ENCODE results near the gene SETBP1. TPM values are rescaled to one million over a fixed set of nuclear protein-coding genes. Genes with fewer than 3 reads are reported as not detected.
A peak's percentile ranks its signal among the peaks of the same experiment; 100 is the strongest.

Gene SETBP1
- total and polyA plus RNA-seq, 4 donors = 1.3 to 85.0 (median 24.1) TPM

DNA sequence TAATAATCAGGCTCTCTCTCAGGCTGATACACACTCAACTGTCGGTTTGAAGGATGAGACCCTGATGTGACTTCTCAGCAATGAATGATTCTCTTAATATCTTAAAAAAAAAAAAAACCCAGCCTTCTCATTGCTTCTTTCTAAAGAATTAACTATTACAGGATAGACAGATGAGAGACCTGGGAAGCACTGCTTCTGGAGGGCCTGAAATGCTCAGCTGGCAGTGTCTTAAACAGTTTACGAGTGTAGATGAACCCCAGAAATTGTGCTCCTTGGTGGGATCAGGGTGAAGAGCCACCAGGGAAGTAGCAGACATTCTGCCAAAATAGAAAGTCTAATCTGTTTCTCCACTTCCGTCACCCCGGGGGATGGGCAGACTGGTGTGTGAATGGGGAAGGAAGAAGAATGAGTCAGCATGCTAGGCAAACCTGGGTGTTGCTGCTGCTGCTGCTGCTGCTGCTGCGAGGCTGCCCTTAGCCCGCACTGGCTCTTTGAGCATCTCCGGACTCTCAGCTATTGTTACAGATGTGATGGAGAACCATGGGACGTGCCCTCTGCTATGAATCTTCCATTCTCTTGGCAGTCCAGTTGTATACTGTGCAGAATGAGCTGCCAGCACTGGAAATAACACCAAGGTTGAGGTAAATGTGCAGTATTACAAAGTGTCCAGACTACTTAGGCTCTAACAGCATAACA is 158.4 kb downstream of the SETBP1 start:
- 34 to 42% methylated on average over 8 of the region's 8 CpGs for WGBS, 2 donors
- no peak overlapping the region for H3K4me3 ChIP-seq (ENCODE audit: low read length in 2 of 2)
- intact Hi-C loops (cut with DNase I) = loop anchor here in 1 of 2 donors (5.0 kb wide), 1 partner anchor 78 kb away; no protein-coding TSS in a partner anchor
- DNase-seq (peak; percentile 88 to 90), ATAC-seq (ENCODE audit: low FRiP score) (peak; percentile 80)
- H3K36me3 ChIP-seq (ENCODE audit: control insufficient read depth in 1 of 2, insufficient read depth in 2 of 2, low read length in 1 of 2) = no peaks in the 10 kb centered on the region
- peaks cover 0 to 4% of the 10 kb centered on the region in 2 donors for H3K4me1 ChIP-seq (ENCODE audit: control insufficient read depth in 1 of 2, insufficient read depth in 2 of 2, low read length in 2 of 2)
- no peaks in the 10 kb centered on the region for H3K9me3 ChIP-seq (ENCODE audit: control insufficient read depth, low read length)
- peak overlapping the region in 1 of 2 donors; percentile 12 for H3K27ac ChIP-seq (ENCODE audit: low read depth in 1 of 2, low read length in 2 of 2)
- H3K27me3 ChIP-seq (ENCODE audit: control insufficient read depth in 1 of 2, insufficient read depth in 2 of 2, low read length in 1 of 2) = no peaks in the 10 kb centered on the region

DNA sequence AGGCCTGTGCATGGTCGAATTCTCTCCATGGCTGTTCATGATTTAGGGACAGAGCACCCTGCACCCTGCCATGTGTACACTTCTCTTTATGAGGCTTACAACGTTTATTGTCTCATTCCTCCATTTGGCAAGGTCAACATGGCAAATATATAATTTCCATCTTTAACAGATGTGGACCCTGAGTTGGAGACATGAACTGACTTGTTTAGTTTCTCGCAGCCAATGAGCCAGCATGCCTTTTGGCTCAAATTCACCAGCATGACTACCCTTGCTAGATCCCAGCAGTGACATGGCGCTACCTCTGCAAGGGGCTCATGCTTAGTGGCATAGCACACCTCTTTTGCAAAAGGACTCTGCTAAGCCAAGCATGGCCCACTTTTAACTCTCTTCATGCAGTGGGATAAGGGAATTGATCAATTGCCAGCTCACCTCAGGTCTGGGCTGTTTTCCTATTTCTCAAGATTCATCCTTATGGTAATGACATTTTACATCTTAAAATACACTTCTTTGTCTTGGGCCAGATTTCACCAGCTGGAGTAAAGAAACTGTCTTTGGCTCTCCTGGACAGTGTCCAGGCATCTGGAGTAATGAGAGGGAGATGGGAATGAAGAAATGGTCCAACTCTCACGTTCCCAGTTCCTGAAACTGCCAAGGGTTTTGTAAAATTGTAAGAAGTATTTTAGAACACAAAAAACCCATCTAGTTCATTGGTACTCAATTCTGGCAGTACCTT is 159.5 kb downstream of the SETBP1 start:
- DNase-seq = no peak
- Histone ChIP-seq H3K27ac (ENCODE audit: low read depth in 1 of 2, low read length in 2 of 2) (no peak overlapping the region), H3K9me3 (ENCODE audit: control insufficient read depth, low read length) (no peaks in the 10 kb centered on the region), H3K27me3 (ENCODE audit: control insufficient read depth in 1 of 2, insufficient read depth in 2 of 2, low read length in 1 of 2) (no peaks in the 10 kb centered on the region), H3K4me1 (ENCODE audit: control insufficient read depth in 1 of 2, insufficient read depth in 2 of 2, low read length in 2 of 2) (peaks cover 0 to 4% of the 10 kb centered on the region in 2 donors), H3K36me3 (ENCODE audit: control insufficient read depth in 1 of 2, insufficient read depth in 2 of 2, low read length in 1 of 2) (no peaks in the 10 kb centered on the region), H3K4me3 (ENCODE audit: low read length in 2 of 2) (no peak overlapping the region)
- no peak for ATAC-seq (ENCODE audit: low FRiP score)
- intact Hi-C loops (cut with DNase I) = no loop called here
- 66 to 67% methylated on average over 5 of the region's 5 CpGs for WGBS, 2 donors

DNA sequence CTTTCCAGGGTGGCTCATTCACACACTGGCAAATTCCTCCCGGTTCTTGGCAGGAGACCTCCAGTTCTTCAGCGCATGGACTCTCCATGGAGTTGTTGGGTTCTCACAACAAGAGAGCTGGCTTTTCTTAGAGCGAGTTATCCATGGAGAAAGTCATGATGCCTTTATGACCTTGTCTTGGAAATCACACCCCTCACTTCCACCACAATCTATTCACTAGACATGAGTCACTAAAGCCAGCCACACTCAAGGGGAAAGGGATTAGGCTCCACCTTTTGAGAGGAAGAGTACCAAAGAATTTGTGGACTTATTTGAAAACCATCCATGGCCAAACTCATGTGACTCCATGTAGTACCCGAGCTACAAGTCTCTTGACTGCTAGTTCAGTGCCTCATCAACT is 160.5 kb downstream of the SETBP1 start:
- Histone ChIP-seq H3K36me3 (ENCODE audit: control insufficient read depth in 1 of 2, insufficient read depth in 2 of 2, low read length in 1 of 2) (no peaks in the 10 kb centered on the region), H3K4me3 (ENCODE audit: low read length in 2 of 2) (no peak overlapping the region), H3K4me1 (ENCODE audit: control insufficient read depth in 1 of 2, insufficient read depth in 2 of 2, low read length in 2 of 2) (peaks cover 0 to 4% of the 10 kb centered on the region in 2 donors), H3K27me3 (ENCODE audit: control insufficient read depth in 1 of 2, insufficient read depth in 2 of 2, low read length in 1 of 2) (no peaks in the 10 kb centered on the region), H3K9me3 (ENCODE audit: control insufficient read depth, low read length) (no peaks in the 10 kb centered on the region), H3K27ac (ENCODE audit: low read depth in 1 of 2, low read length in 2 of 2) (no peak overlapping the region)
- 97 to 98% methylated on average over 4 of the region's 4 CpGs for WGBS, 2 donors
- intact Hi-C loops (cut with DNase I) = no loop called here
- no peak for ATAC-seq (ENCODE audit: low FRiP score)
- no peak for DNase-seq

GRCh38 chr18:44841752-44842587 is 161.3 kb downstream of the SETBP1 start:
- Histone ChIP-seq H3K4me3 (ENCODE audit: low read length in 2 of 2) (no peak overlapping the region), H3K36me3 (ENCODE audit: control insufficient read depth in 1 of 2, insufficient read depth in 2 of 2, low read length in 1 of 2) (no peaks in the 10 kb centered on the region), H3K4me1 (ENCODE audit: control insufficient read depth in 1 of 2, insufficient read depth in 2 of 2, low read length in 2 of 2) (no peaks in the 10 kb centered on the region), H3K9me3 (ENCODE audit: control insufficient read depth, low read length) (no peaks in the 10 kb centered on the region), H3K27me3 (ENCODE audit: control insufficient read depth in 1 of 2, insufficient read depth in 2 of 2, low read length in 1 of 2) (no peaks in the 10 kb centered on the region), H3K27ac (ENCODE audit: low read depth in 1 of 2, low read length in 2 of 2) (no peak overlapping the region)
- WGBS, 2 donors = 90% methylated on average over 10 of the region's 10 CpGs
- ATAC-seq (ENCODE audit: low FRiP score) (no peak), DNase-seq (no peak)
- intact Hi-C loops (cut with DNase I) = no loop called here

- Histone ChIP-seq H3K9me3 (ENCODE audit: control insufficient read depth, low read length) (no peaks in the 10 kb centered on the region), H3K27ac (ENCODE audit: low read depth in 1 of 2, low read length in 2 of 2) (no peak overlapping the region), H3K27me3 (ENCODE audit: control insufficient read depth in 1 of 2, insufficient read depth in 2 of 2, low read length in 1 of 2) (no peaks in the 10 kb centered on the region), H3K36me3 (ENCODE audit: control insufficient read depth in 1 of 2, insufficient read depth in 2 of 2, low read length in 1 of 2) (no peaks in the 10 kb centered on the region), H3K4me3 (ENCODE audit: low read length in 2 of 2) (no peak overlapping the region), H3K4me1 (ENCODE audit: control insufficient read depth in 1 of 2, insufficient read depth in 2 of 2, low read length in 2 of 2) (no peaks in the 10 kb centered on the region)
- DNase-seq = no peak
- 97 to 99% methylated on average over 4 of the region's 4 CpGs for WGBS, 2 donors
- ATAC-seq (ENCODE audit: low FRiP score) = no peak
- intact Hi-C loops (cut with DNase I) = no loop called here
Measured at GRCh38 chr18:44842588-44843412, 162.1 kb downstream of the SETBP1 start.

GRCh38 chr18:44844486-44844885 is 163.8 kb downstream of the SETBP1 start:
- no peak overlapping the region for H3K4me3 ChIP-seq (ENCODE audit: low read length in 2 of 2)
- ATAC-seq (ENCODE audit: low FRiP score) (no peak), DNase-seq (no peak)
- no peak overlapping the region for H3K27ac ChIP-seq (ENCODE audit: low read depth in 1 of 2, low read length in 2 of 2)
- no peaks in the 10 kb centered on the region for H3K36me3 ChIP-seq (ENCODE audit: control insufficient read depth in 1 of 2, insufficient read depth in 2 of 2, low read length in 1 of 2)
- 73 to 80% methylated on average over 5 of the region's 5 CpGs for WGBS, 2 donors
- H3K4me1 ChIP-seq (ENCODE audit: control insufficient read depth in 1 of 2, insufficient read depth in 2 of 2, low read length in 2 of 2) = no peaks in the 10 kb centered on the region
- intact Hi-C loops (cut with DNase I) = no loop called here
- no peaks in the 10 kb centered on the region for H3K27me3 ChIP-seq (ENCODE audit: control insufficient read depth in 1 of 2, insufficient read depth in 2 of 2, low read length in 1 of 2)
- H3K9me3 ChIP-seq (ENCODE audit: control insufficient read depth, low read length) = no peaks in the 10 kb centered on the region

- ATAC-seq (ENCODE audit: low FRiP score) (no peak), DNase-seq (no peak)
- intact Hi-C loops (cut with DNase I) = no loop called here
- no peaks in the 10 kb centered on the region for H3K9me3 ChIP-seq (ENCODE audit: control insufficient read depth, low read length)
- no peaks in the 10 kb centered on the region for H3K27me3 ChIP-seq (ENCODE audit: control insufficient read depth in 1 of 2, insufficient read depth in 2 of 2, low read length in 1 of 2)
- no peaks in the 10 kb centered on the region for H3K36me3 ChIP-seq (ENCODE audit: control insufficient read depth in 1 of 2, insufficient read depth in 2 of 2, low read length in 1 of 2)
- no peak overlapping the region for H3K4me3 ChIP-seq (ENCODE audit: low read length in 2 of 2)
- no peak overlapping the region for H3K27ac ChIP-seq (ENCODE audit: low read depth in 1 of 2, low read length in 2 of 2)
- H3K4me1 ChIP-seq (ENCODE audit: control insufficient read depth in 1 of 2, insufficient read depth in 2 of 2, low read length in 2 of 2) = no peaks in the 10 kb centered on the region
Measured at GRCh38 chr18:44846450-44846849, 165.8 kb downstream of the SETBP1 start.

DNA sequence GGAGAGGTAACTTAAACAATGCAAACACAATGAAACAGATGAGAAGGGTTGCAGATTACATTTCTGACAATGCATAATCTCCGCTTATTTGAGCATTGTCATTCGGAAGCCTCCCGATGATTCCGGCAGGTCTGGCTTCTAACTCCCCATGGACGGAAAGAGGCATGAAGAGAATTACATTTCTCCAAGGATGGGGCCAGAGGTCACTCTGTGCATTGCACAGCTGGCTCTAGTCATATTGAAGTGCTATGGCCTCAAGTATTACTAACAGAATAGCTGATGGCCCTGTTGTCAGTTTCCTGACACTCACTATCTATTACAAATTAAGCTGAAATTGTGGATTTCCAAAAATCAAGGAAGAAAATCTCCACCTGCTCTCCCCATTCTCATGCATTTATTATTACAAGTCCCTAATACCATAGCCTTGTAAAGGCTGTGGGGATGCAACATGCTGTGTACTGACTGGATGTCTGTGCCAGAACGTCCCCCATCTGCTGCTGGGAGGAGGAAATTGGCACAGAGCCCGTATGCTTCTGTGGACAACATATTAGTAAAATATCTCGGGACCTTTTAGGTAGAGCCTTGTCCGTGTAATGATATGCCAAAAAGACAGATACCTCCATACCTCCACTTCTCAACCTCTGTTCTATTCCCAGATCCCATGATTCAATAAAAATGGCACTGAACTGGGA is 168.1 kb downstream of the SETBP1 start:
- no peak for DNase-seq

More for the DNA sequence above, 168.1 kb downstream of the SETBP1 start:
- intact Hi-C loops (cut with DNase I) = no loop called here
- no peaks in the 10 kb centered on the region for H3K9me3 ChIP-seq (ENCODE audit: control insufficient read depth, low read length)
- no peaks in the 10 kb centered on the region for H3K36me3 ChIP-seq (ENCODE audit: control insufficient read depth in 1 of 2, insufficient read depth in 2 of 2, low read length in 1 of 2)
- H3K27ac ChIP-seq (ENCODE audit: low read depth in 1 of 2, low read length in 2 of 2) = no peak overlapping the region
- no peak overlapping the region for H3K4me3 ChIP-seq (ENCODE audit: low read length in 2 of 2)
- 81 to 90% methylated on average over 9 of the region's 9 CpGs for WGBS, 2 donors
- peaks cover 0 to 3% of the 10 kb centered on the region in 2 donors for H3K4me1 ChIP-seq (ENCODE audit: control insufficient read depth in 1 of 2, insufficient read depth in 2 of 2, low read length in 2 of 2)
- no peak for ATAC-seq (ENCODE audit: low FRiP score)
- no peaks in the 10 kb centered on the region for H3K27me3 ChIP-seq (ENCODE audit: control insufficient read depth in 1 of 2, insufficient read depth in 2 of 2, low read length in 1 of 2)
